Left cardiac atrium (tissue), 4 donors: ENCODE measurements around the gene RUNX1. TPM values are rescaled to one million over a fixed set of nuclear protein-coding genes. Genes with fewer than 3 reads are reported as not detected.
"Not testable (repeated sequence)": the region's sequence is repeated elsewhere in the genome, so short reads cannot be mapped to it uniquely, and the experiment has no call there.

Experiments used
- ATAC-seq, 2 donors: fragments of 200-7000 bp; cut with Tn5 transposase; one replicate each; pipeline ENCODE4 v1.9.1; 2020; ENCODE audit warnings: mild to moderate bottlenecking in 2 of 2, moderate library complexity in 2 of 2
- DNase-seq: peaks from one replicate; pipeline ENCODE4 v3.0.0-alpha.2; 2020
- intact Hi-C, 2 donors: fragments of 100-400 bp; cut with DNase I; formaldehyde crosslinking; loops; one replicate each; pipeline versions ENCODE4 v1.14.1 to v1.15.1; 2022 to 2023
- total RNA-seq, 2 donors: library from RNA; stranded (reverse); fragmentation: NEBNext Ultra II Directional; extraction: Animal tissue kit (Norgen Biotek cat#: 25700); gene quantifications; one replicate each; pipeline ENCODE4 v1.2.1, GENCODE V29; 2021
- donor health status: DM: no; HTN: yes; CAD: no.
- donor health status: DM: no; HTN: yes; CAD: no; lungs with severe emphysema.
- donor health status: DM: yes; HTN: yes; CAD: no.
- donor health status: Dilated cardiomyopathy.

The RUNX1 gene
- total RNA-seq, 2 donors from 2014 or later, result 7.8 to 27.4 TPM

GRCh38 chr21:35002879-35003722 is 46.0 kb downstream of the RUNX1 start:
- DNase-seq, result no peak
- ATAC-seq, result peak in 1 of 2 donors; percentile 72
- intact Hi-C loops, result no loop called here

DNA sequence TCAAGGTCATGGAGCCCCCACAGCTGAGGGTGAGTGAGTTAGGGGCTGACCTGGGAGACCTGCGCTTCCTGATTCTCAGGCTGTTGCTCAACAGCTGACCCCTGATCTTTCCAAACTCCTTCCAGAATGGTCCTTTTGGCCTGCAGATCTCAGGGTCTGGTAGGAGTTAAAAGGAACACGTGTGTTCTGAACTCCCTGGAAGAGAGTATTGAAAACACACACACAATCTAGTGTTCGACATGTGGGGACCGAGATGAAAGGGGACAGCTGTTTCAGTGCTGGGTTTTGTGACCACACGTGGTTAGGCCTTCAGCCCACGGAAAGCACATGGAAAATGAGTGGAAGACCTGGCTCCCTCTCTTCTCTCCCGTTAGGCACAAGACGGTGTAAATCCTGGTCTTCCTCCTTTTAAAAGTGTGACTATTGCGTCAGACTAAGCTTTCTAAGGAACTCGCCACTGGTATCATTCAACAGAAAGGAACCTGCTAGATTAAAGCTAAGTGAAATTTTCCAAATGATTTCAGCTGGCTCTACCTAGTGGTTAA is 49.6 kb downstream of the RUNX1 start:
- ATAC-seq, result no peak
- intact Hi-C loops, result no loop called here
- DNase-seq, result no peak

- intact Hi-C loops, result no loop called here
- ATAC-seq, result no peak
- no peak for DNase-seq
Observed at GRCh38 chr21:34998176-34998575, 50.9 kb downstream of the RUNX1 start.

- DNase-seq, result no peak
- intact Hi-C loops, result no loop called here
- peak in 1 of 2 donors; percentile 23 for ATAC-seq
Observed at GRCh38 chr21:34997294-34997693, 51.8 kb downstream of the RUNX1 start.

DNA sequence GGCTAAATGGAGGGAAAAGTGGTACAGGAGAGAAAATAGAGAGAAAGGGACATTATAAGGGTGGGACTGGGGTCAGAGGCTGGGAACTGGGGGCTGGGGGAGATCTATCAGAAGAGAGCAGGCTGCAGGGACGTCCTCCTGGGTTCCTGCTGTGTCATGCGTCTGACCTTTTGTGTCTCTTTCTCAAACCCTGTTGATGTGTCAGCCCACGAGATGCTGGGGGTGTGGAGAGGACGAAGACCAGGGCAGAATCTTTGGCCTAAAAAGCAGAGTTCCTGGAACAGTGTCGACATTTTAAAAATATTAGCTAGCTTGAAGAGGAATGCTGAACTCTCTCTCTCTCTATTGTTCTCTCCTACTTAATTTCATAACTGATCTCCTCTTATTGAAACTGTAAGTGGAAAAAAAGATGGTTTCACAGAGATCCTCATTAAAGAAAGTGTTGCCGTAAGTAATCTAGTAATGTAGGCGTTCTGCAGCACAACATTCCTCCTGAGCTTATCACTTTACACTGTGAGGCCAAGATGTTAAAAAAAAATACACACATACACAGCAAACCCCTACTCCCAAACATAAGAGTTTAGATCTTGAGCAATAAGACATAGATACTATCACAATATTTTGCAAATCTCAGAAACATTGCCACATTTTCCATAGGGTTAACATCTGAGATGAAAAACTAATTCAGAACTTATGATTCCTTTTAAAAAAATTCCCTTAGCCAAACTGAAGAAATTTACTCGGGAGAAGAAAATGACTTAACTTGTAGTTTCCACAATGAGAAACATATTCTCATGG is 52.6 kb downstream of the RUNX1 start:
- DNase-seq, result peak; percentile 50
- peak; percentile 42 for ATAC-seq
- intact Hi-C loops, result no loop called here

DNA sequence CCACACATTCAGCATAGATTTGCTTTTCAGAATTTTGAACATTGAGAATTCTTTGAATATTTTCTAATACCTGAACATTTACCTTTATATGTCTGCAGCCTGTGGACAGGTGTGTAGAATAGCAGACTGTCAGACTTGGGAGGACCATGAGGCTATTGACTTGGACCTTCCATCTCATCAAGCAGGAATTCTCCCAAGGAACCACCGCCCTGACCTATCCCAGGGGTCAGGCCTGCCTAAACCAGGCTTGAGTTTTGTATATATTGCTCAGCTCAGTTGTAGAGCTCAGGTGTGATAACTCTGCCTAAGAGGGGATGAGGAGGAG is 53.2 kb downstream of the RUNX1 start:
- DNase-seq, result no peak
- intact Hi-C loops, result no loop called here
- no peak for ATAC-seq

- ATAC-seq (no peak), DNase-seq (no peak)
Observed at GRCh38 chr21:34994766-34995631, 54.1 kb downstream of the RUNX1 start.

GRCh38 chr21:34993521-34993921 is 55.6 kb downstream of the RUNX1 start:
- ATAC-seq, intact Hi-C loops, DNase-seq: not testable (repeated sequence)

More at GRCh38 chr21:34994766-34995631, 54.1 kb downstream of the RUNX1 start:
- intact Hi-C loops, result no loop called here

DNA sequence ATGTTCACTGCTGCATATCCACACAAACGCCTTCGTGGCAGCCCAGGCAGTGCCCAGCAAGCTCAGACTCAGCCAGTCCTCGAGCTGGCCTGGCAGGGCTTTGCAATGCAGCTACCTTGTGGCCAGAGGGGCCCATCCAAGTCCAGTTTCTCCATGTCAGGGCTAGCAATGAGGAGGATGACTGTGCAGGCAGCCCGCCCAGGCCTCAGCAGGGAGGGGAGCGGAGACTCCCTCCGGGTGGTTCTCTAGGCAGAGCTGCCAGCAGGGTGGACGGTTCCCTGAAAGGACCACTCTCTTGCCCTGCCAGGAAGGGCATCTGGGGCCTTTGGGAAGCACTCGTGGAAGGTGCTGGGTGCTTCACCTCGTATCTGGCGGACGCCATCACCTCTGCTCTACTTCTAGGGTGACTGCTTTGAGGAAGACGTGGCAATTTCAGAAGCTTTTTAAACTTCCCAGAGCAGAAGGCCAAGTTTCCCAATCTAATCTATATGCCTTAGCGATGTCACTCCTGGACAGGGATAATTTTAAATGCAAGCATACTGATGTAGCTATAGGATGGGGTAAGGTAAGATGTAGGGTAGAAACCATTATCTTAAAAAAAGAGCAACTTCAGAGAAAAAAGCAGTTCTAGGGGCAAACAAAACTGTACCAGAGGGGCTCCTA is 56.2 kb downstream of the RUNX1 start:
- peak; percentile 71 for DNase-seq
- peak in 1 of 2 donors; percentile 70 for ATAC-seq
- intact Hi-C loops, result no loop called here

GRCh38 chr21:34992180-34992579 is 56.9 kb downstream of the RUNX1 start:
- intact Hi-C loops, result no loop called here
- DNase-seq (no peak), ATAC-seq (no peak)

GRCh38 chr21:34991366-34991957 is 57.6 kb downstream of the RUNX1 start:
- DNase-seq, result no peak
- intact Hi-C loops, result no loop called here
- no peak for ATAC-seq

DNA sequence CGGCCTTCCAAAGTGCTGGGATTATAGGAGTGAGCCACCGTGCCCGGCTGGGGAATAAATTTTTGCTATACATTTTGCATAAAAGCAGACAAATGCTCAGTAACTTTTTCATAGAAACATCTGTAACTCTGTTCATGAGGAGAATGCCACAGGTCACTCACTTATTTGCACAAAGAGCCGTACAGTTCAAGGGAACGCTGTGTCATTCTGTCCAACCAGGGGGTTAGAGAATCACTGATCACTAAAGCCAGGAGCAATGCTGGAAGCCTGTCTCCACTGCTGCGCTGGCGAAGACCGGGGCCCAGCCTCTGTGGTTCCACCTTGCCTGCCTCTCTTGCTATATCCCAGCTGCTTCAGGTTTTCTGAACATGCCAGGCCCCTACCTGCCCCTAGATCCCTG is 58.3 kb downstream of the RUNX1 start:
- ATAC-seq, result no peak
- intact Hi-C loops, result no loop called here
- no peak for DNase-seq

DNA sequence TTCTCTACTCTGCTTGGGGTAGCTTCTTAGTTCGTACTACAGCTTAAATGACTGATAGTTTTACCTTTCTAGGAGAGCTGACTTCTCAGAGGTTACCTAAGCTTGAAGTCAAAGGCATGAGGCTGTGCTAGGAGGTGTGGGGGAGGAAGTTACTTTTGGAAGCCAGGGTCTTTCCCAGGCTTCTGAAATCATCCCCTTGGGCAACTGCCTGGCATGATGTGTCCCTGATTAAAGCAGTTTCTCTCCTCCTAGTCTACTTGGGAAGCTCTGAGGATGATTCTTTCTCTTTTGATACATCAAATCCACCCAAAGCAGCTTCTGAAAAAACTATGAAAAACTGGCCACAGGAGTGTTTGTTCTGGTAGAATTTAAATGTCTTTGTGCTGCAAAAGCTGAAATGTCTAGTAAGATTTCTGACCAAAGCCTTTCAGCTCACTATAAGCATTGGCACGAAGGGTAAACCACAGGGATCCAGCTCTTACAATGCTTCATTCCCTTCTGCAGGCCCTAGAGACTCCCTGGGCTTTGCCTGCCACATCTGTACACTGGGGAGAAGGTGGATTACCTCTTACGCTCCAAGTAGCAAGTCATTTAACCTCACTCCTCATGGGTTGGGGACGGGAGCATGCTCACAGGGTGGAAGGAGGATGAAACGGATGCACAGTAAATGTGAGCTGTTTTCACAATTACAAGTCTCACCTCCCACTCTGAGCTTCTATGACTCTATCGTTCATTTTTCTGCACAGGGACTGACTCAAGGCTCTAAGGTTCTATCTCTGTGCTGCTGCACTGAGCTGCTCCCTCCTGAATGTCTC is 59.6 kb downstream of the RUNX1 start:
- intact Hi-C loops, result no loop called here
- no peak for ATAC-seq
- no peak for DNase-seq

GRCh38 chr21:34988625-34989024 is 60.5 kb downstream of the RUNX1 start:
- no peak for ATAC-seq
- no peak for DNase-seq
- intact Hi-C loops, result no loop called here

DNA sequence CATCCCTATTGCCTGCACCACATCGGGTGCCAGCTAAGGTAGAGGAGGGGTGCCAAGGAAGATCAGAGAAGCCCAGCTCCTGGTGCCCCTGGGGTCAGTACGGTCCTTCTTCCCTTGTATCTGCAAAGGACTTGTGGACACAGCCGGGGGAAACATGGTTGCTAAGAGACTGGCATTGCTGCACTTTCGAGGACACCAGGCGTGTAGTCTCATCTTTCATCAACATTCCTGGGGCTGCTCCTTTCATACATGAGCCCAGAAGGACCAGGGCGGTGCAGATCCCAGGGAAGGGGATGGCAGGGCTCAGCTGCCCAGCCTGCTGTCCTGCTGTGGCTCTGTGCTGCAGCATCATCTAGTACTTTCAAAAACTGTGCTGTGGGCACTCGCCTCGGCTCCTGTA is 61.0 kb downstream of the RUNX1 start:
- no peak for DNase-seq
- ATAC-seq, result no peak
- intact Hi-C loops, result no loop called here

DNA sequence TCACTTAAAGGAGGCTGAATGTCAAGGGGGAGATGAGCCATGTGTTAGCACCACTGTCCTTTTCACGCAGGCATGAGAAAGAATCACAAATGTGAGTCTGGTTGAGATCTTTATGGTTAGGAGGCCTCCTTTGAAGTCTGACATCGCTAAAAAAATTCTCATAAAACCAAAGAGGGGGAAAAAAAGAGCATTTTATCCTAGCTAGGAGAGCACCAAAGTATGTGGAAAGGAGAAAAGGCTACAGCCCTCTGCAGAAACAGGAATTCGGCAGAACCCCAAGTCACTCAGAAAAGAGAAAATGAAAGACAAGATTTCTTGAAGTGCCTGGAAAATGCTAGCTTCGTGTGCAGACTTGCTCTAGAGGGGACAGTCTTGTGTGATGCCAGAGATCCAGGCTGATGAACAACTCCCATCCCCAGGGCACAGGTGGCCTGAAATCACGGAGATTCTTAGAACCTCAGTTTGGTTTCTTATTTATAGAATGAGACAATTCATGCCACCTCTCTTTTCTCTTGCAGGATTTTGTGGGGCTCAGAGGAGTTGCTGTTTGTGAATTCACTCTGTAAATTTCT is 61.5 kb downstream of the RUNX1 start:
- intact Hi-C loops, result no loop called here
- DNase-seq (no peak), ATAC-seq (no peak)
